Upper lobe of right lung (tissue), 1 donor: ENCODE data around the gene DNAJC6. TPM values are rescaled to one million over a fixed set of nuclear protein-coding genes. Genes with fewer than 3 reads are reported as not detected.

Experiments used
- ATAC-seq: fragments of 200-7000 bp; cut with Tn5 transposase; one replicate; pipeline ENCODE4 v1.9.1; 2020; ENCODE audit warnings: mild to moderate bottlenecking, moderate library complexity
- DNase-seq: peaks from one replicate; pipeline ENCODE4 v3.0.0-alpha.2; 2020
- H3K27ac ChIP-seq: fragments of 200-600 bp; one replicate; pipeline ENCODE4 v1.8.0; 2022
- H3K27me3 ChIP-seq: fragments of 200-600 bp; one replicate; pipeline ENCODE4 v1.8.0; 2022; ENCODE audit warnings: mild to moderate bottlenecking
- H3K36me3 ChIP-seq: fragments of 200-600 bp; one replicate; pipeline ENCODE4 v1.8.0; 2022
- H3K4me1 ChIP-seq: fragments of 200-600 bp; one replicate; pipeline ENCODE4 v1.8.0; 2022
- H3K4me3 ChIP-seq: fragments of 200-600 bp; one replicate; pipeline ENCODE4 v1.8.0; 2022; ENCODE audit warnings: mild to moderate bottlenecking
- H3K9me3 ChIP-seq: fragments of 200-600 bp; one replicate; pipeline ENCODE4 v1.8.0; 2022
- CTCF ChIP-seq: fragments of 200-600 bp; IDR thresholded peaks from one replicate; pipeline ENCODE4 v1.8.0; 2022; ENCODE audit warnings: antibody characterized with exemption
- intact Hi-C: fragments of 100-400 bp; cut with DNase I; formaldehyde crosslinking; loops from one replicate; pipeline ENCODE4 v1.11.0; 2022
- total RNA-seq: library from RNA; stranded (reverse); fragmentation: NEBNext Ultra II Directional; extraction: Animal tissue kit (Norgen Biotek cat#: 25700); gene quantifications from one replicate; pipeline ENCODE4 v1.2.1, GENCODE V29; 2021
- donor health status: DM: no; HTN: yes; CAD: no; lungs with severe emphysema.

Gene DNAJC6
- total RNA-seq, 1 donor from 2014 or later = 6.6 TPM

- Histone ChIP-seq H3K4me1 (no peaks in the 10 kb centered on the region), H3K27ac (no peak overlapping the region), H3K27me3 (no peaks in the 10 kb centered on the region), H3K36me3 (no peaks in the 10 kb centered on the region), H3K4me3 (no peak overlapping the region), H3K9me3 (no peaks in the 10 kb centered on the region)
- DNase-seq (no peak), ATAC-seq (no peak)
- intact Hi-C loops = no loop called here
- no peak for TF ChIP-seq CTCF
Observed at GRCh38 chr1:65412256-65412983, 103.1 kb downstream of the DNAJC6 start.

- H3K36me3 ChIP-seq = no peaks in the 10 kb centered on the region
- DNase-seq (no peak), ATAC-seq (no peak)
- H3K9me3 ChIP-seq = no peaks in the 10 kb centered on the region
- H3K4me1 ChIP-seq = no peaks in the 10 kb centered on the region
- no peak for TF ChIP-seq CTCF
- H3K27me3 ChIP-seq = no peaks in the 10 kb centered on the region
- intact Hi-C loops = no loop called here
- H3K27ac ChIP-seq = no peak overlapping the region
- H3K4me3 ChIP-seq = no peak overlapping the region
Observed at GRCh38 chr1:65412984-65413375, 103.6 kb downstream of the DNAJC6 start.

- no peak for TF ChIP-seq CTCF
- intact Hi-C loops = no loop called here
Observed at GRCh38 chr1:65414538-65414937, 105.2 kb downstream of the DNAJC6 start.

GRCh38 chr1:65416767-65417166 is 107.4 kb downstream of the DNAJC6 start:
- Histone ChIP-seq H3K9me3 (no peaks in the 10 kb centered on the region), H3K4me1 (peaks cover 9% of the 10 kb centered on the region), H3K27me3 (no peaks in the 10 kb centered on the region), H3K4me3 (no peak overlapping the region), H3K27ac (no peak overlapping the region), H3K36me3 (no peaks in the 10 kb centered on the region)
- no peak for TF ChIP-seq CTCF
- intact Hi-C loops = no loop called here
- ATAC-seq (no peak), DNase-seq (no peak)

More at GRCh38 chr1:65414538-65414937, 105.2 kb downstream of the DNAJC6 start:
- Histone ChIP-seq H3K27ac (no peak overlapping the region), H3K27me3 (no peaks in the 10 kb centered on the region), H3K36me3 (no peaks in the 10 kb centered on the region), H3K4me3 (no peak overlapping the region), H3K9me3 (no peaks in the 10 kb centered on the region), H3K4me1 (peaks cover 7% of the 10 kb centered on the region)
- no peak for ATAC-seq
- DNase-seq = no peak

- Histone ChIP-seq H3K9me3 (no peaks in the 10 kb centered on the region), H3K4me3 (no peak overlapping the region), H3K27me3 (no peaks in the 10 kb centered on the region), H3K36me3 (no peaks in the 10 kb centered on the region), H3K27ac (no peak overlapping the region), H3K4me1 (peaks cover 18% of the 10 kb centered on the region)
- no peak for TF ChIP-seq CTCF
- intact Hi-C loops = no loop called here
- DNase-seq (no peak), ATAC-seq (no peak)
Observed at GRCh38 chr1:65417729-65418128, 108.4 kb downstream of the DNAJC6 start.
